Mesenchymal stem cell (in vitro differentiated cells and primary cell): ENCODE results near the gene RCC2.

Experiments
- DNase-seq: peaks from one replicate; pipeline ENCODE4 v3.0.0-alpha.2; 2013
- H2AFZ ChIP-seq: one replicate; pipeline ENCODE4 v1.6.1; 2013; ENCODE audit warnings: low read depth, mild to moderate bottlenecking, control low read depth, inconsistent platforms, low read length, moderate library complexity
- H2AK5ac ChIP-seq: 2 replicates; pipeline ENCODE4 v1.6.1; 2013; ENCODE audit warnings: low read length, moderate library complexity, mild to moderate bottlenecking, inconsistent platforms; ENCODE audit not compliant: severe bottlenecking
- H2BK120ac ChIP-seq: one replicate; pipeline ENCODE4 v1.6.1; 2013; ENCODE audit warnings: low read depth, mild to moderate bottlenecking, inconsistent platforms, low read length, moderate library complexity
- H2BK12ac ChIP-seq, 2 experiments: one replicate each; pipeline ENCODE4 v1.6.1; 2013; ENCODE audit warnings: inconsistent platforms in 2 of 2, low read length in 2 of 2, mild to moderate bottlenecking in 2 of 2, moderate library complexity in 2 of 2, control low read depth in 1 of 2
- H2BK15ac ChIP-seq: one replicate; pipeline ENCODE4 v1.6.1; 2013; ENCODE audit warnings: mild to moderate bottlenecking, low read depth, inconsistent platforms; ENCODE audit not compliant: poor library complexity, severe bottlenecking
- H2BK5ac ChIP-seq: 2 replicates; pipeline ENCODE4 v1.6.1; 2013; ENCODE audit warnings: low read depth, mild to moderate bottlenecking, low read length, control low read depth, inconsistent platforms; ENCODE audit not compliant: poor library complexity, severe bottlenecking
- H3K14ac ChIP-seq, 2 experiments: one replicate each; pipeline ENCODE4 v1.6.1; 2013; ENCODE audit warnings: inconsistent platforms in 2 of 2, low read length in 2 of 2, control low read depth in 1 of 2, mild to moderate bottlenecking in 1 of 2, moderate library complexity in 1 of 2
- H3K18ac ChIP-seq, 2 experiments: one replicate each; pipeline ENCODE4 v1.6.1; 2013; ENCODE audit warnings: inconsistent platforms in 2 of 2, low read length in 2 of 2, control low read depth in 1 of 2, low read depth in 1 of 2, mild to moderate bottlenecking in 1 of 2
- H3K23ac ChIP-seq, 2 experiments: one replicate each; pipeline ENCODE4 v1.6.1; 2013; ENCODE audit warnings: inconsistent platforms in 2 of 2, low read length in 2 of 2, mild to moderate bottlenecking in 2 of 2, moderate library complexity in 2 of 2, control low read depth in 1 of 2
- H3K27ac ChIP-seq: 2 replicates; pipeline ENCODE4 v1.5.1; 2013; ENCODE audit warnings: mild to moderate bottlenecking, moderate library complexity, low read length, control low read depth, inconsistent platforms; ENCODE audit not compliant: poor library complexity, severe bottlenecking
- H3K27me3 ChIP-seq, 2 experiments: 2 replicates each; pipeline versions ENCODE4 v1.6.1 to v1.7.0; 2013; ENCODE audit warnings: low read length in 2 of 2, mild to moderate bottlenecking in 2 of 2, moderate library complexity in 2 of 2, control low read depth in 1 of 2, inconsistent platforms in 1 of 2; ENCODE audit not compliant: control insufficient read depth in 1 of 2, insufficient read depth in 1 of 2
- H3K36me3 ChIP-seq, 2 experiments: 2 replicates each; pipeline versions ENCODE4 v1.6.1 to v1.7.0; 2013; ENCODE audit warnings: low read length in 2 of 2, control low read depth in 1 of 2, inconsistent platforms in 1 of 2, low read depth in 1 of 2, mild to moderate bottlenecking in 1 of 2; ENCODE audit not compliant: insufficient read depth in 2 of 2, control insufficient read depth in 1 of 2
- H3K4ac ChIP-seq, 2 experiments: one replicate each; pipeline ENCODE4 v1.6.1; 2013; ENCODE audit warnings: inconsistent platforms in 2 of 2, low read length in 2 of 2, mild to moderate bottlenecking in 2 of 2, moderate library complexity in 2 of 2, control low read depth in 1 of 2, low read depth in 1 of 2
- H3K4me1 ChIP-seq: 2 replicates; pipeline ENCODE4 v1.6.1; 2013; ENCODE audit warnings: low read depth, low read length, control low read depth; ENCODE audit not compliant: control insufficient read depth, insufficient read depth
- H3K4me2 ChIP-seq: 2 replicates; pipeline ENCODE4 v1.6.1; 2013; ENCODE audit warnings: low read length, mild to moderate bottlenecking, inconsistent platforms; ENCODE audit not compliant: poor library complexity, severe bottlenecking
- H3K4me3 ChIP-seq, 2 experiments: 2 replicates each; pipeline versions ENCODE4 v1.5.1 to v1.7.0; 2013; ENCODE audit warnings: low read length in 2 of 2, mild to moderate bottlenecking in 2 of 2, control low read depth in 1 of 2, low read depth in 1 of 2; ENCODE audit not compliant: insufficient read depth in 1 of 2
- H3K79me1 ChIP-seq: replicated peaks from 2 replicates; pipeline ENCODE4 v1.6.1; 2013; ENCODE audit warnings: mild to moderate bottlenecking, control low read depth, low read length, inconsistent platforms; ENCODE audit not compliant: poor library complexity, severe bottlenecking
- H3K9ac ChIP-seq: 2 replicates; pipeline ENCODE4 v1.7.0; 2013; ENCODE audit warnings: mild to moderate bottlenecking, low read length, moderate library complexity
- H3K9me3 ChIP-seq: 2 replicates; pipeline ENCODE4 v1.7.0; 2013; ENCODE audit warnings: mild to moderate bottlenecking, low read length; ENCODE audit not compliant: control insufficient read depth
- H4K8ac ChIP-seq: one replicate; pipeline ENCODE4 v1.6.1; 2013; ENCODE audit warnings: inconsistent platforms, mild to moderate bottlenecking, low read length, moderate library complexity
- H4K91ac ChIP-seq: one replicate; pipeline ENCODE4 v1.6.1; 2013; ENCODE audit warnings: mild to moderate bottlenecking, low read length, inconsistent platforms
- whole genome bisulfite sequencing: methylation state at CpG from one replicate; pipeline ENCODE4 v1.1.7; 2013; ENCODE audit warnings: mixed read lengths; 5-methylcytosine and 5-hydroxymethylcytosine counted together

The RCC2 gene

DNA sequence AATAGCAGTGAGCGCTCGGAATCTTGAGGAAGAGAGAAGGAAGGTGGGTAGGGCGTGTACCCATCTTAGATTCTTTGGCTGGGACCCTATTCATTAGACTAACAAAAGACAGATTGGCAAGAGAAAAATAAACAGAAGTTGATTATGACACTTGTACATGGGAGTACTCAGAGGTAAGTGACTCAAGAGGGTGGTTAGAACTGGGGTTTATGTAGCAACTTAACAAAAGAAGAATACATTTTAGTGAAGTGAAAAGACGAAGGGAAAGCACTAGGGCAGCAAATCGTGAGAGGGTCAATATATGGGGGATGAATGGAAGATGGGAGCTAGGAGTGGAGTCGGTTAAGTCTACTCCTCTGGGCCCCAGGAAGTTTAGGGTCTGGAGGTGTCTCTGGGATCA, 25.8 kb upstream of the RCC2 start:
- no peaks in the 10 kb centered on the region for H3K9me3 ChIP-seq
- no peak overlapping the region for H2BK120ac ChIP-seq
- 82% methylated on average over 6 of the region's 6 CpGs for WGBS
- H3K79me1 ChIP-seq, result no peaks in the 10 kb centered on the region
- H3K4me1 ChIP-seq, result no peaks in the 10 kb centered on the region
- no peak overlapping the region for H3K23ac ChIP-seq
- no peak overlapping the region for H3K27ac ChIP-seq
- H3K4me3 ChIP-seq, result no peak overlapping the region
- H4K8ac ChIP-seq, result no peak overlapping the region
- peaks cover 4 to 6% of the 10 kb centered on the region in 2 experiments for H3K27me3 ChIP-seq
- no peak for DNase-seq
- no peak overlapping the region for H2BK5ac ChIP-seq
- H2BK12ac ChIP-seq, result no peak overlapping the region
- no peak overlapping the region for H4K91ac ChIP-seq
- H3K14ac ChIP-seq, result no peak overlapping the region
- H3K18ac ChIP-seq, result no peak overlapping the region
- H3K36me3 ChIP-seq, result no peaks in the 10 kb centered on the region
- no peak overlapping the region for H2AFZ ChIP-seq
- no peak overlapping the region for H2AK5ac ChIP-seq
- H3K4me2 ChIP-seq, result no peak overlapping the region
- H2BK15ac ChIP-seq, result no peak overlapping the region
- H3K4ac ChIP-seq, result no peak overlapping the region
- no peak overlapping the region for H3K9ac ChIP-seq

DNA sequence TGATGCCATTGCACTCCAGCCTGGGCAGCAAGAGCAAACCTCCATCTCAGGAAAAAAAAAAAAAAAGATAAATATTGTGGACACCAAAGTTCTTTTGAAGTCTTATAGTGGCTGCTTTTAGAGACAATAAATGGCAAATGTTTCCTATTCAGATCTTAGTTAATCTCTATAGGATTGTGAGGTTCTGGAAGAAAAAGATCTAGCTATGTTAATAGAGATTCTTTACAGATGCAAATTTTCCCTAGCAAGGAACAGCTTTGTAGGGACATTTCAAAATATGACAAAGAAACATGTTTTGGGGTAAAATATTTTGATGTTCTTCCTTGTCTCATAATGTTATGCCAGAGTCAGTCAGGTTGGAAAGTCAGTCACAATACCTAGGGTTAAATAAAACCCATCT, 24.5 kb upstream of the RCC2 start:
- H3K4me2 ChIP-seq, result no peak overlapping the region
- H4K8ac ChIP-seq, result no peak overlapping the region
- H2BK15ac ChIP-seq, result no peak overlapping the region
- H2AFZ ChIP-seq, result no peak overlapping the region
- H3K18ac ChIP-seq, result no peak overlapping the region
- DNase-seq, result no peak
- peaks cover 5 to 7% of the 10 kb centered on the region in 2 experiments for H3K27me3 ChIP-seq
- H3K36me3 ChIP-seq, result no peaks in the 10 kb centered on the region
- no peak overlapping the region for H2AK5ac ChIP-seq
- H3K9me3 ChIP-seq, result no peaks in the 10 kb centered on the region
- no peak overlapping the region for H3K9ac ChIP-seq
- H3K23ac ChIP-seq, result no peak overlapping the region
- no peak overlapping the region for H3K14ac ChIP-seq
- no peaks in the 10 kb centered on the region for H3K79me1 ChIP-seq
- no peaks in the 10 kb centered on the region for H3K4me1 ChIP-seq
- H3K27ac ChIP-seq, result no peak overlapping the region
- no peak overlapping the region for H2BK5ac ChIP-seq
- no peak overlapping the region for H2BK12ac ChIP-seq
- no peak overlapping the region for H3K4me3 ChIP-seq
- H2BK120ac ChIP-seq, result no peak overlapping the region
- no peak overlapping the region for H3K4ac ChIP-seq
- no peak overlapping the region for H4K91ac ChIP-seq

DNA sequence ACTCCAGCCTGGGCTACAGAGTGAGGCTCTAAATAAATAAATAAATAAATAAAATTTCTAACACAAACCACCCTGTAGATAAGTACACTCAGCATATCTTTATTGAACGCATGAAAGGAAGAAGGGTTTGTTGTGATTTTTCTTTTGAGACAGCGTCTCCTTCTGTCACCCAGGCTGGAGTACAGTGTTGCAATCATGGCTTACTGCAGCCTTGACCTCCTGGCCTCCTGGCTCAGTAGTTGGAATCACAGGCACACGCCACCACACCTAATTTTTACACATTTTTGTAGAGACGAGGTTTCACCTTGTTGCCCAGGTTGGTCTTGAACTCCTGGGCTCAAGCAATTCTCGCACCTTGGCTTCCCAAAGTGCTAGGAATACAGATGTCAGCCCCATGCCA, 23.2 kb upstream of the RCC2 start:
- no peak overlapping the region for H2AFZ ChIP-seq
- H3K27me3 ChIP-seq, result peaks cover 5 to 7% of the 10 kb centered on the region in 2 experiments
- no peak overlapping the region for H2AK5ac ChIP-seq
- H2BK120ac ChIP-seq, result no peak overlapping the region
- H3K4me3 ChIP-seq, result no peak overlapping the region
- no peak overlapping the region for H2BK15ac ChIP-seq
- H4K8ac ChIP-seq, result no peak overlapping the region
- H3K4me1 ChIP-seq, result no peaks in the 10 kb centered on the region
- no peak for DNase-seq
- no peak overlapping the region for H3K23ac ChIP-seq
- no peak overlapping the region for H3K14ac ChIP-seq
- H3K18ac ChIP-seq, result no peak overlapping the region
- H3K4ac ChIP-seq, result no peak overlapping the region
- no peak overlapping the region for H3K9ac ChIP-seq
- no peak overlapping the region for H4K91ac ChIP-seq
- H2BK12ac ChIP-seq, result no peak overlapping the region
- H3K4me2 ChIP-seq, result no peak overlapping the region
- no peaks in the 10 kb centered on the region for H3K79me1 ChIP-seq
- no peaks in the 10 kb centered on the region for H3K9me3 ChIP-seq
- H3K27ac ChIP-seq, result no peak overlapping the region
- WGBS, result 73% methylated on average over 4 of the region's 5 CpGs
- H3K36me3 ChIP-seq, result no peaks in the 10 kb centered on the region
- no peak overlapping the region for H2BK5ac ChIP-seq

DNA sequence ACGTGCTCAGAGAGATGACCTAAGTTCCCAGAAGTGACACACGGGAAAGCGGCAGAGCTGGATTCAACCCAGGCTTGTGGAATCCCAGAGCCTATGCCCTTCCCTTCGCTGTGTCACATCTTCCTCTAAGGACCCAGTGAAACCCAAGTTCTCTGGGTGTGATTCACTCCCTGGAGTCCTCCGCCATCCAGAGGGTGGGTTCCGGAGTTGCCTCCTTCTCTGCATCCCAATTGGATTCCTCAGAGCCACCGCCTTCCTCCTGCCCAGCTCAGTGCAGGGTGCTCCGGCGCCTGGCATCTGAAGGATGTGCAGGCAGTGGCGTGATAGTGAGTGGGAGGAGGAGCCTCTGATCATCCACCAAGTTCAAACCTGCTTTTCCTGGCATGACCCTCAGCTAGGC, 20.7 kb upstream of the RCC2 start:
- no peak overlapping the region for H3K4me3 ChIP-seq
- no peak overlapping the region for H2BK120ac ChIP-seq
- WGBS, result 82% methylated on average over 10 of the region's 10 CpGs

More for the DNA sequence above, 20.7 kb upstream of the RCC2 start:
- Histone ChIP-seq H2BK12ac (no peak overlapping the region), H2BK15ac (no peak overlapping the region), H3K27me3 (peaks cover 5 to 7% of the 10 kb centered on the region in 2 experiments), H3K4me1 (no peaks in the 10 kb centered on the region), H3K4me2 (no peak overlapping the region), H3K9ac (no peak overlapping the region), H3K36me3 (no peaks in the 10 kb centered on the region), H3K79me1 (no peaks in the 10 kb centered on the region), H3K4ac (no peak overlapping the region), H3K18ac (no peak overlapping the region), H2AK5ac (no peak overlapping the region), H2AFZ (no peak overlapping the region), H4K91ac (no peak overlapping the region), H4K8ac (no peak overlapping the region), H3K27ac (no peak overlapping the region), H3K9me3 (no peaks in the 10 kb centered on the region), H3K14ac (no peak overlapping the region), H3K23ac (no peak overlapping the region), H2BK5ac (no peak overlapping the region)
- DNase-seq, result no peak
